ENCODE measurements around the gene CFAP299.

CFAP299 gene

DNA sequence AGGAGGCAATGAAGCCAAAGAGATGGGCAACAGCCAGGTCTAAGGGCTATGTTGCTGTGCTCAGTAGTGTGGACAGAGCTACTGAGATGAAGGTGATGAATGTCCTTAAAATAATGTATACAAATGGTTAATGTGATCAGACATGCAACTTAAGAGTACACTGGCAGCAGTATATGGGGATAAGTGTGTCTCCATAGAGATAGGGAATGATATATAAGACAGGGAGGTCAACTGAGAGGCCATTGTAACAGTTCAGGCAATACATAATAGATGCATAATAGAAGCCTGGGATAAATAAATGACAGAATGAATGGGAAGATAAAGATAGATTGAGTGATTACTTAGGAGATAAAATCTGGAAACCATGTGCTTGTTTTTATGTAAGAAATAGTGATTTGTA, 250.0 kb downstream of the CFAP299 start:
- no peak for TF ChIP-seq CTCF (IDR thresholded peaks at IDR 0.05; ENCODE audit: control insufficient read depth, insufficient read depth, low read depth, low read length, missing control alignments)
- H3K4me3 ChIP-seq (ENCODE audit: control insufficient read depth, low read depth, low read length) = no peak overlapping the region
- no peak for DNase-seq (ENCODE audit: low read depth)

- TF ChIP-seq CTCF (IDR thresholded peaks at IDR 0.05; ENCODE audit: control insufficient read depth, insufficient read depth, low read depth, low read length, missing control alignments) = no peak
- no peak overlapping the region for H3K4me3 ChIP-seq (ENCODE audit: control insufficient read depth, low read depth, low read length)
- DNase-seq (ENCODE audit: low read depth) = no peak
These were observed 251.2 kb downstream of the CFAP299 start for GRCh38 chr4:80586716-80587115.

DNA sequence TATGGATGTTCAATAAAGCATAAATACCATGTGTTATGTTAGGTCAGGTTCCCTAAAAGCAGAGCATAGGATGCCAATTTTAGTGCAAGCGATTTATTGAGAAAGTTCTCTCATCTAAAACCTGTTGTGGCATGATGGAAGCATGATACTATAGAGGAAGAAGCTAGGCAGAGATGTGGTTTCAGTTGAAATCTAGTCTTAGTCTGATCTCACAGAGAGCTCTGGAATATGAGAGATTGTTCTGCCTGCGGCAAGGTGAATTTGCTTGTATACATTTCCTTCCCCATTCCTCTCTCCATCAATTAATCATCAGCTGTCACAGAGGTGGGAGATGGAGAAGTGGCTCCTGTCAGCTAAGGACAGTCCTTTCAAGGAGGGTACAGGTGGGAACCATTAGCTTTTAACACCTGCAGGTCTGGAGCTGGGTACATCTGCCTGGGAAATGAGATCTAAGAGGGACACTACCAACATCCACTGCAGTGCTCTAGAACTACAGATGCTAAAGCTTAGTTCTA, 252.4 kb downstream of the CFAP299 start:
- no peak for DNase-seq (ENCODE audit: low read depth)
- TF ChIP-seq CTCF (IDR thresholded peaks at IDR 0.05; ENCODE audit: control insufficient read depth, insufficient read depth, low read depth, low read length, missing control alignments) = no peak
- no peak overlapping the region for H3K4me3 ChIP-seq (ENCODE audit: control insufficient read depth, low read depth, low read length)

- no peak for TF ChIP-seq CTCF (IDR thresholded peaks at IDR 0.05; ENCODE audit: control insufficient read depth, insufficient read depth, low read depth, low read length, missing control alignments)
- no peak for DNase-seq (ENCODE audit: low read depth)
- H3K4me3 ChIP-seq (ENCODE audit: control insufficient read depth, low read depth, low read length) = no peak overlapping the region
These were observed 257.4 kb downstream of the CFAP299 start for GRCh38 chr4:80592950-80593349.

GRCh38 chr4:80594701-80595100, 259.2 kb downstream of the CFAP299 start:
- H3K4me3 ChIP-seq (ENCODE audit: control insufficient read depth, low read depth, low read length) = no peak overlapping the region
- DNase-seq (ENCODE audit: low read depth) = no peak
- no peak for TF ChIP-seq CTCF (IDR thresholded peaks at IDR 0.05; ENCODE audit: control insufficient read depth, insufficient read depth, low read depth, low read length, missing control alignments)

DNA sequence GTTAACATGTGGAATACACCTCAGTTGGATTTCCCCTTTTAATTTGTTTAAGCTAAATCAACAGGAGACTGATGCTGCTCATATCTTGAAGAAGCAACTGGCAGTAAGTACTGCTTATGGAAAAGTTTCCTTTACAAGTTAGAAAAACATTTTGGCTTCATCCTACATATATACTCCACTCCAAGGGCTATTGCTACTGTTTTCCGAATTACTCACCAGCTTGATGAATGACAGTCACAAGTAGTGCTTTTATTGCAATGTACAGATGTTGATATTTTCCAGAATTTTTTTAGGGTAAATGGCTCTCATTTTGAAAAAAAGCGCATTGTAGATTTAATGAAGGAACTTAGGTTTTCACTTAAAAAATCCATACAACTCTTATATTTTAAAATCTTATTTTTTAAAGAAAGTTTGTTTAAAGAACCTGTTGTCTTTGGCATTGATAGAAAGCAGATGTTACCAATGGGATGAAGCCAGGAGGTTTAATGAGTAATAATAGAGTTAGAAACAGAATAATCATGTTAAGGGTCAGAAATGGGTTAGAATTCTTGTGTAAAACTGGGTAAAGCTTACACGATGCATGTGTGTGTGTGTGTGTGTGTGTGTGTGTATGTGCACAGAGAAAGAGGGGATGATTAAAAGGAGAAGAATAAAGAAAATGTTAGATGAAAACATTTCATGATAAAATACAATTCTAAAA, 272.9 kb downstream of the CFAP299 start:
- TF ChIP-seq CTCF (IDR thresholded peaks at IDR 0.05; ENCODE audit: control insufficient read depth, insufficient read depth, low read depth, low read length, missing control alignments) = no peak
- peak; percentile 10 for DNase-seq (ENCODE audit: low read depth)
- no peak overlapping the region for H3K4me3 ChIP-seq (ENCODE audit: control insufficient read depth, low read depth, low read length)
